Gastroesophageal sphincter (tissue), 3 donors: ENCODE data around the gene TRIP12.

Experiments
- EP300 ChIP-seq: sonication (generic); formaldehyde crosslinking; IDR thresholded peaks from one replicate; pipeline ENCODE4 v1.6.1; 2017; ENCODE audit warnings: antibody characterized with exemption, mild to moderate bottlenecking
- POLR2A ChIP-seq, 2 donors: fragments of 450-650 bp; IDR thresholded peaks; one replicate each; pipeline ENCODE4 v1.6.1; 2017; ENCODE audit warnings: antibody characterized with exemption in 2 of 2, mild to moderate bottlenecking in 2 of 2, moderate library complexity in 1 of 2
- POLR2AphosphoS5 ChIP-seq: sonication (generic); formaldehyde crosslinking; IDR thresholded peaks from one replicate; pipeline ENCODE4 v1.6.1; 2017; ENCODE audit warnings: antibody characterized with exemption
- TF ChIP-seq, protein P1 (sequence below), 4 experiments: fragments of 200-600 bp in 2 of 4; fragments of 450-650 bp in 2 of 4; sonication (generic) in 1 of 4; IDR thresholded peaks; one replicate each; pipeline ENCODE4 v1.5.1; 2017 to 2019; ENCODE audit warnings: antibody characterized with exemption in 4 of 4, mild to moderate bottlenecking in 2 of 4, moderate library complexity in 2 of 4

DNA sequence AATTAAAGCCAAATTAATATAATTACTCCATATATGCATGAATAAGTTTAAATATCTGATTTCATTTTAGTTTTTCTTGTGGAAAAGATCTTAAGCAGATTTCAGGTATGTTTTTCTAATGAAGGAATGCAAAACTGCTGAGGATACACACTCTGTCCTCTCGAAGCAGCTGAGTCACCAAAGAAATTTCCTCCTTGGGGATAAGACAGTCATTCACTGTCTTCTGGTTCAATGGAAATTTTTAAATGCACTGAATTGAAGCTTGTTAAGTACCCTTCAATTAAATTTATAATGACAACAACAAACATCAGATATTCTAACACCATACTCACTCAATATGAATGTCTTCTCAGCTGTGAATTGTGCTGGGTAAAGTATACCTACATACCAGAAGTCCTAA, 106.0 kb downstream of the TRIP12 start:
- TF ChIP-seq, protein P1, sequence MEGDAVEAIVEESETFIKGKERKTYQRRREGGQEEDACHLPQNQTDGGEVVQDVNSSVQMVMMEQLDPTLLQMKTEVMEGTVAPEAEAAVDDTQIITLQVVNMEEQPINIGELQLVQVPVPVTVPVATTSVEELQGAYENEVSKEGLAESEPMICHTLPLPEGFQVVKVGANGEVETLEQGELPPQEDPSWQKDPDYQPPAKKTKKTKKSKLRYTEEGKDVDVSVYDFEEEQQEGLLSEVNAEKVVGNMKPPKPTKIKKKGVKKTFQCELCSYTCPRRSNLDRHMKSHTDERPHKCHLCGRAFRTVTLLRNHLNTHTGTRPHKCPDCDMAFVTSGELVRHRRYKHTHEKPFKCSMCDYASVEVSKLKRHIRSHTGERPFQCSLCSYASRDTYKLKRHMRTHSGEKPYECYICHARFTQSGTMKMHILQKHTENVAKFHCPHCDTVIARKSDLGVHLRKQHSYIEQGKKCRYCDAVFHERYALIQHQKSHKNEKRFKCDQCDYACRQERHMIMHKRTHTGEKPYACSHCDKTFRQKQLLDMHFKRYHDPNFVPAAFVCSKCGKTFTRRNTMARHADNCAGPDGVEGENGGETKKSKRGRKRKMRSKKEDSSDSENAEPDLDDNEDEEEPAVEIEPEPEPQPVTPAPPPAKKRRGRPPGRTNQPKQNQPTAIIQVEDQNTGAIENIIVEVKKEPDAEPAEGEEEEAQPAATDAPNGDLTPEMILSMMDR (IDR thresholded peaks at IDR 0.05) = no peak
- TF ChIP-seq POLR2AphosphoS5 = no peak
- no peak for TF ChIP-seq POLR2A (IDR thresholded peaks at IDR 0.05)
- no peak for TF ChIP-seq EP300
